PC-3 (cell line): ENCODE measurements around the gene CFAP45. TPM values are rescaled to one million over a fixed set of nuclear protein-coding genes. Genes with fewer than 3 reads are reported as not detected.

Experiments used
- ATAC-seq: fragments of 200-7000 bp; cut with Tn5 transposase; 2 replicates; pipeline ENCODE4 v1.9.1; 2020; ENCODE audit warnings: mild to moderate bottlenecking, moderate library complexity
- BruUV-seq: library from RNA; stranded (reverse); fragments of 400-500 nt; replicated peaks from 2 replicates; lab custom pipeline; 2021; lab: Mats Ljungman, UMichigan
- CTCF ChIA-PET: fragments of 300-600 bp; sonication (Branson Sonifier 250); formaldehyde crosslinking; loops from one replicate; lab custom pipeline; 2022; ENCODE audit warnings: antibody characterized with exemption; lab: Charles Lee
- POLR2A ChIA-PET: fragments of 300-600 bp; sonication (Branson Sonifier 250); formaldehyde crosslinking; loops from one replicate; lab custom pipeline; 2022; ENCODE audit warnings: antibody characterized with exemption; ENCODE audit not compliant: unreplicated experiment; lab: Charles Lee
- DNase-seq: peaks from one replicate; pipeline ENCODE4 v3.0.0-alpha.2; 2015
- H2AFZ ChIP-seq: fragments of 300-600 bp; sonication (generic); 2 replicates; pipeline ENCODE4 v1.6.0; 2016; ENCODE audit warnings: antibody characterized with exemption, low read length
- H3F3A ChIP-seq: fragments of 300-600 bp; sonication (generic); one replicate; pipeline ENCODE4 v1.6.0; 2017; ENCODE audit warnings: antibody characterized with exemption, low read length, control low read depth, mild to moderate bottlenecking; ENCODE audit not compliant: unreplicated experiment
- H3K27ac ChIP-seq: fragments of 300-600 bp; sonication (generic); 2 replicates; pipeline ENCODE4 v1.5.1; 2016; ENCODE audit warnings: mild to moderate bottlenecking, low read length
- H3K27me3 ChIP-seq: fragments of 300-600 bp; sonication (generic); 2 replicates; pipeline ENCODE4 v1.6.1; 2016; ENCODE audit warnings: low read length, mixed read lengths
- H3K36me3 ChIP-seq: fragments of 300-600 bp; sonication (generic); 2 replicates; pipeline ENCODE4 v1.6.1; 2016; ENCODE audit warnings: low read depth, mixed run types, low read length, mixed read lengths
- H3K4me1 ChIP-seq: fragments of 300-600 bp; sonication (generic); 2 replicates; pipeline ENCODE4 v1.5.1; 2016; ENCODE audit warnings: low read length; ENCODE audit not compliant: insufficient read depth
- H3K4me2 ChIP-seq: fragments of 300-600 bp; sonication (generic); 2 replicates; pipeline ENCODE4 v1.6.0; 2016; ENCODE audit warnings: low read length
- H3K4me3 ChIP-seq: fragments of 300-600 bp; sonication (generic); 2 replicates; pipeline ENCODE4 v1.5.1; 2016; ENCODE audit warnings: mild to moderate bottlenecking, low read length, mixed read lengths
- H3K79me2 ChIP-seq: fragments of 300-600 bp; sonication (generic); 2 replicates; pipeline ENCODE4 v1.6.1; 2017; ENCODE audit warnings: low read length, mixed read lengths
- H3K9ac ChIP-seq: fragments of 300-600 bp; sonication (generic); 2 replicates; pipeline ENCODE4 v1.6.0; 2016; ENCODE audit warnings: mild to moderate bottlenecking, low read length
- H3K9me2 ChIP-seq: fragments of 300-600 bp; sonication (generic); replicated peaks from 2 replicates; pipeline ENCODE4 v1.6.1; 2016; ENCODE audit warnings: mixed run types, low read length, mixed read lengths
- H3K9me3 ChIP-seq: fragments of 300-600 bp; sonication (generic); 2 replicates; pipeline ENCODE4 v1.6.1; 2016; ENCODE audit warnings: low read length, mixed read lengths
- H4K20me1 ChIP-seq: fragments of 300-600 bp; sonication (generic); 2 replicates; pipeline ENCODE4 v1.6.1; 2016; ENCODE audit warnings: low read length, mixed read lengths
- EZH2 ChIP-seq: fragments of 300-600 bp; sonication (generic); IDR thresholded peaks from one replicate; pipeline ENCODE4 v1.6.1; 2017; ENCODE audit warnings: antibody characterized with exemption, mild to moderate bottlenecking, low read length; ENCODE audit not compliant: unreplicated experiment
- EZH2phosphoT487 ChIP-seq: fragments of 300-600 bp; sonication (generic); IDR thresholded peaks from 2 replicates; pipeline ENCODE4 v1.6.1; 2018; ENCODE audit warnings: mild to moderate bottlenecking, antibody characterized with exemption, low read length, borderline replicate concordance
- intact Hi-C: fragments of 100-400 bp; cut with micrococcal nuclease; formaldehyde crosslinking; loops from 2 replicates; pipeline ENCODE4 v1.9.0; 2023
- total RNA-seq: library from RNA; depleted of rRNA; stranded (reverse); fragments of >200 nt; gene quantifications from 2 replicates; pipeline ENCODE4 v1.2.3, GENCODE V29; 2014
- TF ChIP-seq, protein P1 (sequence below): fragments of 300-600 bp; sonication (generic); conservative IDR thresholded peaks from 2 replicates; pipeline ENCODE4 v1.5.1; 2017; ENCODE audit warnings: antibody characterized with exemption, low read depth, mild to moderate bottlenecking, low read length

The CFAP45 gene
- total RNA-seq, 1 experiment from 2014 or later, result 1.6 TPM

DNA sequence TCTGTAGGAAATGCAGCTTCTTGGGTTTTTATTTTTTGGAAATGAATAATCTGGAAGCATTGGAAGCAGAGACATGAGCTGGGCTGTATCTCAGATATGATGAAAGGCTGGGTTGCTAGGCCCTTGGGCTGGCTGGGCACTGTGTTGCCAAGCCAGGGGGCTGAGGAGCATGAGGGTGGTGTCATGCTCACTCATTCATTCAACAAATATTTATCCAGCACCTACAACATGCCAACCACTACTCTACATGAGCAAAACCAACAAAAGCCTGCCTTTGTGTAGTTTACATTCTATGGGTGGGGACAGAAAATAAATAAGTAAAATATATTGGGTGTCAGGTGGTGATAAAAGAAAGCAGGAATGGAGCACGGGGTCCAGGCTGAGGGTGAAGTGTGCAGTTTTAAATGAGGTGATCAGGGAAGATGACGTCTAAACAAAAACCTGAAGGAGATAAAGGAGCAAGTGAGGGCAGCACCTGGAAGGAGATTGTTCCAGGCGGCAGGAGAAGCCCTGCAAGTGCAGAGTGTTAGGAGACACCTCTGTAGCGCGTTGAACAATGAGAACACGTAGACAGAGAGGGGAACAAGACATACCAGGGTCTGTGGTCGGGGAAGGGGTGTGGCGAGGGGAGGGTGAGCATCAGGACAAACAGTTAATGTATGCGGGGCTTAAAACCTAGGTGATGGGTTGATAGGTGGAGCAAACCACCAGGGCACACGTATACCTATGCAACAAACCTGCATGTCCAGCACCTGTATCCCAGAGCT lies 14.5 kb upstream of the CFAP45 start:
- intact Hi-C loops, result no loop called here
- POLR2A ChIA-PET, result interaction anchor here (0.5 to 1.6 kb wide), 6 partner anchors 9 to 685 kb away, joined by 3 to 12 read pairs (median 6); partner anchors contain the start of gene CFAP45
- Histone ChIP-seq H3K79me2 (peaks cover 32% of the 10 kb centered on the region), H2AFZ (no peak overlapping the region), H3K9me2 (no peaks in the 10 kb centered on the region), H3K9me3 (no peaks in the 10 kb centered on the region), H3K27ac (peak overlapping the region; percentile 98), H3K4me1 (peaks cover 97% of the 10 kb centered on the region), H3K4me3 (peak overlapping the region; percentile 36; the same call in 1 of the 2 replicates), H4K20me1 (peaks cover 18% of the 10 kb centered on the region), H3K4me2 (peak overlapping the region; percentile 78), H3K9ac (peak overlapping the region; percentile 85), H3K27me3 (no peaks in the 10 kb centered on the region), H3F3A (peaks cover 19% of the 10 kb centered on the region), H3K36me3 (peaks cover 29% of the 10 kb centered on the region)
- TF ChIP-seq EZH2 (no peak), EZH2phosphoT487 (peak; percentile 84)
- TF ChIP-seq, protein P1, sequence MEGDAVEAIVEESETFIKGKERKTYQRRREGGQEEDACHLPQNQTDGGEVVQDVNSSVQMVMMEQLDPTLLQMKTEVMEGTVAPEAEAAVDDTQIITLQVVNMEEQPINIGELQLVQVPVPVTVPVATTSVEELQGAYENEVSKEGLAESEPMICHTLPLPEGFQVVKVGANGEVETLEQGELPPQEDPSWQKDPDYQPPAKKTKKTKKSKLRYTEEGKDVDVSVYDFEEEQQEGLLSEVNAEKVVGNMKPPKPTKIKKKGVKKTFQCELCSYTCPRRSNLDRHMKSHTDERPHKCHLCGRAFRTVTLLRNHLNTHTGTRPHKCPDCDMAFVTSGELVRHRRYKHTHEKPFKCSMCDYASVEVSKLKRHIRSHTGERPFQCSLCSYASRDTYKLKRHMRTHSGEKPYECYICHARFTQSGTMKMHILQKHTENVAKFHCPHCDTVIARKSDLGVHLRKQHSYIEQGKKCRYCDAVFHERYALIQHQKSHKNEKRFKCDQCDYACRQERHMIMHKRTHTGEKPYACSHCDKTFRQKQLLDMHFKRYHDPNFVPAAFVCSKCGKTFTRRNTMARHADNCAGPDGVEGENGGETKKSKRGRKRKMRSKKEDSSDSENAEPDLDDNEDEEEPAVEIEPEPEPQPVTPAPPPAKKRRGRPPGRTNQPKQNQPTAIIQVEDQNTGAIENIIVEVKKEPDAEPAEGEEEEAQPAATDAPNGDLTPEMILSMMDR, result no peak
- ATAC-seq, result peak; percentile 61
- CTCF ChIA-PET, result interaction anchor here (0.6 to 1.2 kb wide), 2 partner anchors 22 to 92 kb away, joined by 5 read pairs; no protein-coding TSS in a partner anchor
- DNase-seq, result peak; percentile 95
- no TSS peak for BruUV-seq

DNA sequence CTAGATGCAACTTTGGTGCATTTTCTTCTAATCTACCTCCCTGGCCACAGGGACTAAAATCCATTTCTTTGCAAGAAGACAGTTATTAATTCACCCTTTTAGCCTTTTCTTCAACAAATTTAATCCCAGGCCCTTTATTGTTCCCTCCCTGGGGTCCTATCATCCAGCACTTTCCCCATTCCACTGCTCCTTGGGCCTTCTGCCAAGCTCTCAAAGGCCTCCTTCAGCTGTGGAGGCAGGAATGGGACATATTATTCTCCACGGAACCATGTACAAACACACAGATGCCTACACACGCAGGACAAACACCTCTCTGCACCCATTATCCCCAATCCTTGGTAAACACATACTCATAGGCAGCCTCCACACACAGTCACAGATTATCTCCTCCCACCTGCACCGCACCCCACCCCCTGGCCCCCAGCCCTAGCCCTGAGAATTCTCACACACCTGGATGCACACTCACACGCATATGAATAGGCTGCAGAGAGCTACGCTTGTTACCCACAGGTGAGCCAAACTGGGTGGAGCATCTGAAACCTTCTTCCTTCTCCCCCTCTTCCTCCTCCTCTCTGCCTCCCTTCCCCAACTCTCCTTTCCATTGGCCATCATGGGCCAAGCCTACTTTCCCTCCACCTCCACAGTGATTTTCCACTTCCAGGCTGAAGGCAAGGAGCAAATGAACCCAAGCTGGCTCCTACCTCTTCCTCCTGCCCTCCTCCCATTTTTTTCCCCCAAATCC lies 13.7 kb upstream of the CFAP45 start:
- peak; percentile 2 for ATAC-seq
- Histone ChIP-seq H3K4me3 (peak overlapping the region; percentile 36; the same call in 1 of the 2 replicates), H4K20me1 (peaks cover 10% of the 10 kb centered on the region), H3K9me3 (no peaks in the 10 kb centered on the region), H3K36me3 (peaks cover 21% of the 10 kb centered on the region), H3K4me2 (peak overlapping the region; percentile 78), H3K9me2 (no peaks in the 10 kb centered on the region), H3K4me1 (peaks cover 89% of the 10 kb centered on the region), H3K27me3 (no peaks in the 10 kb centered on the region), H3K9ac (peak overlapping the region; percentile 85), H3K79me2 (peaks cover 24% of the 10 kb centered on the region; the same call in 1 of the 2 replicates), H2AFZ (no peak overlapping the region), H3K27ac (peak overlapping the region; percentile 98), H3F3A (peaks cover 19% of the 10 kb centered on the region)
- DNase-seq, result peak; percentile 91
- ChIA-PET CTCF (interaction anchor here (0.6 to 1.2 kb wide), 2 partner anchors 21 to 780 kb away, joined by 3 to 5 read pairs; no protein-coding TSS in a partner anchor), POLR2A (interaction anchor here (0.6 to 1.6 kb wide), 5 partner anchors 10 to 685 kb away, joined by 3 to 12 read pairs (median 4); partner anchors contain the start of gene CFAP45)
- no TSS peak for BruUV-seq
- TF ChIP-seq, protein P1, result no peak
- TF ChIP-seq EZH2, result no peak
- TF ChIP-seq EZH2phosphoT487, result no peak
- intact Hi-C loops, result no loop called here
